ENCODE results near the gene YEATS4.

- TF ChIP-seq CTCF (IDR thresholded peaks at IDR 0.05) (no peak), TCF7L2 (IDR thresholded peaks at IDR 0.05; ENCODE audit: low read depth, low read length) (no peak)
Measured at GRCh38 chr12:69345077-69345476, 14.5 kb upstream of the YEATS4 start.

Measured in Panc1 (cell line).